Measurements from ENCODE around the gene R3HDM1.

The R3HDM1 gene

GRCh38 chr2:135676031-135676430, 144.7 kb downstream of the R3HDM1 start:
- TF ChIP-seq CTCF (IDR thresholded peaks at IDR 0.05; ENCODE audit: insufficient read depth, low read length, missing control alignments) = no peak
- H3K4me3 ChIP-seq (ENCODE audit: low read depth, low read length) = no peak overlapping the region
- CTCF ChIA-PET = interaction anchor here (1.6 kb wide), 1 partner anchor 33 kb away, joined by 4 read pairs; no protein-coding TSS in a partner anchor
- no peak for DNase-seq (ENCODE audit: low read depth, low spot score)
- POLR2A ChIA-PET = no interaction called here

- POLR2A ChIA-PET = no interaction called here
- H3K4me3 ChIP-seq (ENCODE audit: low read depth, low read length) = no peak overlapping the region
- TF ChIP-seq CTCF (IDR thresholded peaks at IDR 0.05; ENCODE audit: insufficient read depth, low read length, missing control alignments) = no peak
- CTCF ChIA-PET = interaction anchor here (1.3 kb wide), 1 partner anchor 119 kb away, joined by 3 read pairs; no protein-coding TSS in a partner anchor
- no peak for DNase-seq (ENCODE audit: low read depth, low spot score)
Observed at GRCh38 chr2:135679125-135679524, 147.8 kb downstream of the R3HDM1 start.

DNA sequence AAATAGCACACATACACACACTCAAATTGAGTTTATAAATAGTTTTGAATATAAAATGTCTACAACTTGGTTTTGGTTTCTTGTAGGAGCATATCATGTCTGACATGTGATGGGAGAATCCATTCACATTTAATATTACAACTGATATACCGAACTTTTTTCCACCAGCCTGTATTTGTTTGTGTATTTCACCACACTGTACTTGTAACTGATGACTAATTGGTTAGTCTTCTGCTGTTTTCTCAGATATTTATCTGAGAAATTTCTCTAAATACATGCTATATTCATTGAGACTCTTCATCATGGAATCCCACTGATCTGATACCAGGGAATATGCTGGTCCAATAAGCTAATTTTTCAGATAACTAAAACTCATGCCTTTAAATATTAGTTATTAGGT, 154.1 kb downstream of the R3HDM1 start:
- TF ChIP-seq CTCF (IDR thresholded peaks at IDR 0.05; ENCODE audit: insufficient read depth, low read length, missing control alignments) = no peak
- ChIA-PET POLR2A (no interaction called here), CTCF (interaction anchor here (0.9 to 1.0 kb wide), 2 partner anchors 24 to 26 kb away, joined by 3 to 5 read pairs; no protein-coding TSS in a partner anchor)
- DNase-seq (ENCODE audit: low read depth, low spot score) = no peak
- no peak overlapping the region for H3K4me3 ChIP-seq (ENCODE audit: low read depth, low read length)

- CTCF ChIA-PET = interaction anchor here (1.5 kb wide), 1 partner anchor 685 kb away, joined by 3 read pairs; no protein-coding TSS in a partner anchor
- no peak for TF ChIP-seq CTCF (IDR thresholded peaks at IDR 0.05; ENCODE audit: insufficient read depth, low read length, missing control alignments)
- no peak for DNase-seq (ENCODE audit: low read depth, low spot score)
- POLR2A ChIA-PET = no interaction called here
- no peak overlapping the region for H3K4me3 ChIP-seq (ENCODE audit: low read depth, low read length)
Observed at GRCh38 chr2:135688978-135689377, 157.7 kb downstream of the R3HDM1 start.

DNA sequence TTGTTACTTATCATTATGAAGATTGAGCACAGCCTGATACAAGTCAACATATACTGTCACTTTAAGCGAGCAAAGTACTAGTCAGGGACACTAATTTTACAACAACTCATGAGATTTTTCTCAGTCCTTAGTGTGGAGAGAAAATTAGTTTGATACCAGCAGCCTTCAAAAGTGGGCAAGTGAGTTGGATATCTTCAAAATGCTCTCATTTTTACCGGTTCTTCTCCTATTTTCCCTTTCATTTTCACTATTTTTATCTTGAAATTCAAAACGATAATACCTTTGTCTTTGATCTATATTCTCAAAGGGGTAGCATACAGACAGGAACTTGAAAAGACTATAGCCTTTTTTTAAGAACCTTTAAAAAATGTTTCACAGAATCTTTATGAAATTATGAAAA, 158.4 kb downstream of the R3HDM1 start:
- ChIA-PET POLR2A (no interaction called here), CTCF (interaction anchor here (1.5 kb wide), 1 partner anchor 685 kb away, joined by 3 read pairs; no protein-coding TSS in a partner anchor)
- no peak overlapping the region for H3K4me3 ChIP-seq (ENCODE audit: low read depth, low read length)
- TF ChIP-seq CTCF (IDR thresholded peaks at IDR 0.05; ENCODE audit: insufficient read depth, low read length, missing control alignments) = no peak
- DNase-seq (ENCODE audit: low read depth, low spot score) = no peak

DNA sequence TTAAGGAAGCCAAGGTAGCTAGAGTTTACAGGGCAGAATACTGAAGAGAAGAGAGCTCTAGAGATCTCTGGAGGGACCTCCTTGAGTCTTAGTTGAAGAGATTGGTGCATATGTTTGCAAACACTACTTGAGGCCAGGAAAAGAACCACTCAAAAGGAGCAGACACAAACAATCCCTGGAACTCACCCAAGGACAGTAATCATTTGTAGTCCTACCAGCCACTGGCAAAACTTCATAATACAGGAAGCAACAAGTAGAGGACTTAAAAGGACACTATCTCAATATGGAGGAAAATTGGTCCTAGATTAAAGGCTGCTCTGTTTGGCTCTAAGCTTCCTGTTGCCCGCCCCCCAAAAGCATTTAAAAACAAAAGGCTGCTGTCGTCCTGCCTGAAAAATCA, 163.4 kb downstream of the R3HDM1 start:
- ChIA-PET CTCF (interaction anchor here (1.3 to 2.2 kb wide), 3 partner anchors 9 to 691 kb away, joined by 4 to 9 read pairs (median 6); no protein-coding TSS in a partner anchor), POLR2A (no interaction called here)
- H3K4me3 ChIP-seq (ENCODE audit: low read depth, low read length) = no peak overlapping the region
- TF ChIP-seq CTCF (IDR thresholded peaks at IDR 0.05; ENCODE audit: insufficient read depth, low read length, missing control alignments) = no peak
- DNase-seq (ENCODE audit: low read depth, low spot score) = no peak

Data from AG04449 (cell line).